Skeletal muscle satellite cell (primary cell): ENCODE measurements around the gene PCP2. TPM values are rescaled to one million over a fixed set of nuclear protein-coding genes. Genes with fewer than 3 reads are reported as not detected.

Experiments
- H3K27me3 ChIP-seq: 2 replicates; pipeline ENCODE4 v1.7.0; 2013; ENCODE audit warnings: low read length; ENCODE audit not compliant: control insufficient read depth, insufficient read depth
- H3K36me3 ChIP-seq: 2 replicates; pipeline ENCODE4 v1.7.0; 2013; ENCODE audit warnings: mild to moderate bottlenecking, control low read depth, low read length; ENCODE audit not compliant: insufficient read depth
- H3K4me1 ChIP-seq: 2 replicates; pipeline ENCODE4 v1.7.0; 2013; ENCODE audit warnings: low read length; ENCODE audit not compliant: control insufficient read depth, insufficient read depth
- H3K4me2 ChIP-seq: 2 replicates; pipeline ENCODE4 v1.7.0; 2013; ENCODE audit warnings: mild to moderate bottlenecking, low read length
- H3K4me3 ChIP-seq: 2 replicates; pipeline ENCODE4 v1.7.0; 2013; ENCODE audit warnings: low read length
- H3K9ac ChIP-seq: 2 replicates; pipeline ENCODE4 v1.7.0; 2013; ENCODE audit warnings: mild to moderate bottlenecking, low read depth, low read length, moderate library complexity
- H3K9me3 ChIP-seq: replicated peaks from 2 replicates; pipeline ENCODE4 v1.7.0; 2013; ENCODE audit warnings: mild to moderate bottlenecking, control low read depth, low read length
- small RNA-seq: library from RNA; depleted of rRNA; stranded (forward); fragments of <200 nt; gene quantifications from one replicate; pipeline ENCODE3, GENCODE V24; 2012

Gene PCP2

DNA sequence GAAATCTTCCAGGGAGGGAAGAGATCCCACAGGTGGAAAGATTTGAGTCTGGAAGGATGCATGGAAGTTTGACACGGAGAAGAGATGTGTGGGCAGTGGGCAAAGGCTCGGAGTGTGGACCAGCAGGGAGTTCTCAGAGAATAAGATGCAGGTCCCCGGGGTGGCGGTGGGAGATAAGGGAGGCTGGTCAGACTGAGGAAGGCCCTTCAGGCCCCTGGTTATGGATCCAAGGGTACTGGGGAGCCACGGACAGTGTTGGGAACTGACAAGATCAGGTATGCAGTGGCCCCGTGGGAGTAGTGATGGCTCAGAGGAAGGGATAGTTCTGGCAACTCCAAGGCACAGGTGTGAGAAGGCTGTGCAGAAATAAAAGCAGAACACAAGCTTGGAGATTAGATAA is 35.3 kb downstream of the PCP2 start:
- Histone ChIP-seq H3K4me2 (no peak overlapping the region), H3K9ac (no peak overlapping the region), H3K9me3 (no peaks in the 10 kb centered on the region), H3K27me3 (peaks cover 43% of the 10 kb centered on the region), H3K4me1 (no peaks in the 10 kb centered on the region), H3K36me3 (no peaks in the 10 kb centered on the region), H3K4me3 (no peak overlapping the region)

DNA sequence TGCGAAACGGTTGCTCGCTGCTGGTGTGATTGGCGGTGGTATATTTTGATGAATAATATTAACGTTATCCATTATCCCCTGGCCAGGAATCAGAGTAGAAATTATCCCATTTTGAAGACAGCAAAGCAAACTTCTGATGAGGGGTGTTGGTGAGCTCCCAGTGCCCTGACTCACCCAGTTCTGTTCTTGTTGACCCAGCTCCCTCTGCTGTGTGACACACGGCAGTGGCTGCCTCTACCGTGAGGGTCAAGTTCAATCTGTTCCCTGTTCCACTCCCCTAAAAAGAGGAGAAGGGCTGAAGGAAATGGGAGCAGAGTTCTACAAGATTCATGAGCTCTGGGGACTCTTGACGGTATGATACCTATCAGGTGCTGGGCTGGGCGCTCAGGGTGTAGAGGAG is 35.8 kb downstream of the PCP2 start:
- Histone ChIP-seq H3K9me3 (no peaks in the 10 kb centered on the region), H3K27me3 (peaks cover 43% of the 10 kb centered on the region), H3K4me1 (no peaks in the 10 kb centered on the region), H3K36me3 (no peaks in the 10 kb centered on the region), H3K4me3 (no peak overlapping the region), H3K9ac (no peak overlapping the region), H3K4me2 (no peak overlapping the region)

DNA sequence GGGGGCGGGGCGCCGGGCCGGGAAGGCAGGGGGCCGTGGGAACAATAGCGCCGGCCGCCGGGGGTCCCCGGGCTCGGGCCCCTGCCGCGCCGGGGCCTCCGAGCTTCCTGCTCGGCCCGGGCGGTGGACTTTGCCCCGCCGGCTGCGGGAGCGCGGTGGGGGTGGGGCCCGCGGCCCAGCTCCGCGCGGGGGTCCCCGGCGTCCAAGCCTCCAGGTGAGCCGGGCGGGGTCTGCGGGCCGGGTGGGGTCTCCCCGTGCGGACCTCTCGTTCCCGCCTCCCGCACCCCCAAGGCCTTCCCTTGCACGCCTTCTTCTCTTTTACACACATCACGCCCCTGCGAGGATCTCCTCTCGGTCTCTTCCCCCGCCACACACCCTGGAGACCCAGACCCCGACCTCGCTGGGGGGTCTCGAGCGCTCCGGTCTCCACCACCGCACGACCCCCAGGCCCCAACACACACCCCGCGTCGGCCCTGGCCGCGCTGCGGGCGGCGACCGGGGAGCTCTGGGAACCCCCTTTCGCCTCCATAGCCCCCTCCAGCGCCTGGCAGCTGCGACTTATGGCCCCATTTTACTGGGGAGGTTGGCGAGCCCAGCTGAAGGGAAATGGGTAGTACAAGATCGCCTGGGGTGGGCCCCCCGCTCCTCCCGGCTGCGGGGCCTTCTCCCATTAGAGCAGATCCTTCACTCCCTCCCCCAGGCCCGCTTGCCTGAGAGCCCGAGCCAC is 37.1 kb downstream of the PCP2 start:
- H3K27me3 ChIP-seq, result peaks cover 43% of the 10 kb centered on the region
- H3K36me3 ChIP-seq, result no peaks in the 10 kb centered on the region
- H3K9ac ChIP-seq, result no peak overlapping the region
- no peaks in the 10 kb centered on the region for H3K4me1 ChIP-seq
- no peak overlapping the region for H3K4me3 ChIP-seq
- H3K9me3 ChIP-seq, result no peaks in the 10 kb centered on the region
- no peak overlapping the region for H3K4me2 ChIP-seq

DNA sequence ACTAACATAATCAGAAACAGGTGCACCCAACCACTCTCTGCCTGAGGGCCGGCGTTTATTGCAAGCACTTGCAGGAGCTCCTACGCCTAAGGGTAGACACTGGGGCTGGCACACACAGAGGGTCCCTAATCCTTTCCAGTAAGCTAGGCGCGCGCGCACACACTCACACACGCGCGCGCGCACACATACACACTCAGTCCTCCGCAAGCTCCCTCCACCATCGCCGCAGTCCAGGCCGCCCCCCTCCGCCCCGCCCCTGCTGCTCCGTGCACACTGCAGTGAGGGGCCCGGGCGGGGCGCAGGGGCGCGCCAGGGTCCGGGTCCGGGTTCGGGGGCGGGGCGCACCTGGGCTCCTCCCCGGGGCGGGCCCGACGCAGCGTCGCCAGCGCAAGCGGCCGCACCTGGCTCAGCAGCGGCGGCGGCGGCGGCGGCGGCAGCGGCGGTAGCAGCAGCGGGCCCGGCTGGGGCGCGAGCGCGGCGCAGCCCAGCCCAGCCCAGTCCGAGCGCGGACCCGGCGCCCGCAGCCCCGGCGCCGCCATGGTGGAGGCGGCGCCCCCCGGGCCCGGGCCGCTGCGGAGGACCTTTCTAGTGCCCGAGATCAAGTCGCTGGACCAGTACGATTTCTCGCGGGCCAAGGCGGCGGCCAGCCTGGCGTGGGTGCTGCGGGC is 37.9 kb downstream of the PCP2 start, which contains the start of gene CAMSAP3:
Gene CAMSAP3, plus strand, starts transcription at position 398 of the 668 bp plus-strand sequence. Its CDS starts 140 bp downstream, at position 538.
- peaks cover 43% of the 10 kb centered on the region for H3K27me3 ChIP-seq
- H3K4me2 ChIP-seq, result peak within 1 kb of the TSS; percentile 44
- no peaks in the 10 kb centered on the region for H3K36me3 ChIP-seq
- H3K4me1 ChIP-seq, result no peaks in the 10 kb centered on the region
- H3K9ac ChIP-seq, result no peak within 1 kb of the TSS
- no peak within 1 kb of the TSS for H3K4me3 ChIP-seq
- no peaks in the 10 kb centered on the region for H3K9me3 ChIP-seq

DNA sequence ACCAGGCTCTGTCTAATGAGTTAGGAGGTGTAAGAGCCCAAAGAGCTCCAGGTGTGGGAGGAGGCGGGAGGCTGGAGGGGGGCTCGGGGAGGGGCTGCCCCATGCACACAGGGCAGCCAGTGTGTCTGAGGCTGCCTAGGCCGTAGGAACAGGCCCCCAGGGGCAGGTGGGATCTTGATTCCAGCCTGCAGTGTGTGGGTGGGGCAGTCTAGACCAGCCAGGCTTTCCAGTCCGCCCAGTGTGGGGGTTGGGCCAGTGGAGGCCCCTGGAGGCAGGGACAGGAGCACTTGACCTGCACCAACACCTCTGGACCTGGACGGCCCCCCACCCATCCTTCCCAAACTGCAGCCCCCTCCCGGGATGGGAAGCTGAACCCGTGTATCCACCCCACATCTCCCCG is 43.3 kb downstream of the PCP2 start:
- no peak overlapping the region for H3K4me3 ChIP-seq
- H3K4me2 ChIP-seq, result no peak overlapping the region
- no peak overlapping the region for H3K9ac ChIP-seq
- H3K27me3 ChIP-seq, result peaks cover 15% of the 10 kb centered on the region
- no peaks in the 10 kb centered on the region for H3K36me3 ChIP-seq
- H3K4me1 ChIP-seq, result no peaks in the 10 kb centered on the region
- H3K9me3 ChIP-seq, result no peaks in the 10 kb centered on the region

DNA sequence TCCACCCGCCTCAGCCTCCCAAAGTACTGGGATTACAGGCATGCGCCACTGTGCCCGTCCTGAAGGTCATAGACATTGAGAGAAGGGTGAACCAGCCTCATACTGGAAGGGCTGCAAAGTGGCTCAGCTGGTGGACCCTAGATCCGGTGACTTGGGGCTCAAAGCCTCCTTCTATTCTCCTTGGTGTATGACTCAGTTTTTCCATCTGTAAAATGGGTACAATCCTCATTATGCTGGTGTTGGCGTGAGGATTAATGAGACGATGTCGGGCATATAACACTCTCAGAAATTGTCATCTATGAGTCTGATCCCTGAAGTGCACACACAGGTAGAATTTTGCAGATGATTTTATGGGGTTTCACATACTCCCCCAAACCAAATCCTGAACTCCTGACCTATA is 43.7 kb downstream of the PCP2 start:
- H3K9me3 ChIP-seq, result no peaks in the 10 kb centered on the region
- no peak overlapping the region for H3K4me3 ChIP-seq
- H3K9ac ChIP-seq, result no peak overlapping the region
- no peak overlapping the region for H3K4me2 ChIP-seq
- no peaks in the 10 kb centered on the region for H3K4me1 ChIP-seq
- H3K36me3 ChIP-seq, result no peaks in the 10 kb centered on the region
- peaks cover 11% of the 10 kb centered on the region for H3K27me3 ChIP-seq

DNA sequence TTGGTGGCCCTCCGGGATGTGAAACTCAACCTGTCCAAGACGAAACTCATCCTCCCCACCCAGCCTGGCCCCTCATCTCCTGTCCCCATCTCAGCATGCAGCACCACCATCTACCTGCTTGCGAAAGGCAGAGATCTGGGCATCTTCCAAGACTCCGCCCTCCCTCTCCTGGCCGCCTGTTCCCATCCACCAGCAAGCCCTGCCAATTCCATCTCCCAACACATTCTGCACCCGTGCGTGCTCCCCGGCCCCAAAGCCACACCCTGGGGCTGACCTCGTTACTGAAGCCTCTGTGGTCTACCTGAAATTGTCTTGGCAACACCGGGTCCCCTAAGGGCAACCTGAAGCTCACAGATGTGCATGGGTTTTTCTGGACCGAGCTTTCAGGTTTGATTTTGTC is 51.1 kb downstream of the PCP2 start:
- Histone ChIP-seq H3K9me3 (no peaks in the 10 kb centered on the region), H3K4me2 (no peak overlapping the region), H3K4me1 (no peaks in the 10 kb centered on the region), H3K4me3 (no peak overlapping the region), H3K27me3 (peaks cover 24% of the 10 kb centered on the region), H3K36me3 (no peaks in the 10 kb centered on the region), H3K9ac (no peak overlapping the region)

Small RNA genes lying within 50 kb of the gene (small RNA-seq; reads per million reads assigned to genes)
- gene MIR6792, result not detected
